Retinal pigment epithelial cell (primary cell): Measurements from ENCODE around the gene TBC1D24.
"Not testable (repeated sequence)": the region's sequence is repeated elsewhere in the genome, so short reads cannot be mapped to it uniquely, and the experiment has no call there.

Experiments used
- DNase-seq: peaks from one replicate; pipeline ENCODE4 v3.0.0-alpha.2; 2010; ENCODE audit warnings: low read depth
- H3K4me3 ChIP-seq: 2 replicates; pipeline ENCODE4 v1.5.1; 2011; ENCODE audit warnings: mild to moderate bottlenecking, low read length, control low read depth, moderate library complexity
- CTCF ChIP-seq: conservative IDR thresholded peaks from 2 replicates; pipeline ENCODE4 v1.5.1; 2011; ENCODE audit warnings: low read depth, low read length, control low read depth, inconsistent platforms

Gene TBC1D24

GRCh38 chr16:2477327-2477726 lies 2.4 kb downstream of the TBC1D24 start:
- DNase-seq: no peak
- no peak for TF ChIP-seq CTCF
- no peak overlapping the region for H3K4me3 ChIP-seq

- H3K4me3 ChIP-seq: no peak overlapping the region
- no peak for DNase-seq
- TF ChIP-seq CTCF: no peak
These were observed 3.4 kb downstream of the TBC1D24 start for GRCh38 chr16:2478279-2478678.

- not testable (repeated sequence) for H3K4me3 ChIP-seq, DNase-seq
These were observed 5.1 kb downstream of the TBC1D24 start for GRCh38 chr16:2479996-2480395.

GRCh38 chr16:2480948-2481347 lies 6.0 kb downstream of the TBC1D24 start:
- TF ChIP-seq CTCF: no peak
- DNase-seq: no peak
- H3K4me3 ChIP-seq: no peak overlapping the region

GRCh38 chr16:2481676-2482075 lies 6.7 kb downstream of the TBC1D24 start:
- no peak for TF ChIP-seq CTCF
- no peak overlapping the region for H3K4me3 ChIP-seq
- no peak for DNase-seq

- no peak for DNase-seq
- H3K4me3 ChIP-seq: no peak overlapping the region
- TF ChIP-seq CTCF: no peak
These were observed 7.3 kb downstream of the TBC1D24 start for GRCh38 chr16:2482249-2482648.

- no peak for TF ChIP-seq CTCF
- no peak overlapping the region for H3K4me3 ChIP-seq
- no peak for DNase-seq
These were observed 8.0 kb downstream of the TBC1D24 start for GRCh38 chr16:2482708-2483534.
